ENCODE measurements around the gene COL6A3.
A peak's percentile ranks its signal among the peaks of the same experiment; 100 is the strongest.

The COL6A3 gene

GRCh38 chr2:237413777-237414661, at the start of gene COL6A3:
Gene COL6A3, minus strand, starts transcription at chr2:237414164. Its CDS starts 17,347 bp downstream, at chr2:237396817.
- Histone ChIP-seq H3K9me3 (ENCODE audit: control insufficient read depth, low read length) (no peaks in the 10 kb centered on the region), H3K9ac (ENCODE audit: low read length) (peak within 1 kb of the TSS; percentile 61), H3K4me1 (ENCODE audit: control insufficient read depth, insufficient read depth, low read length) (no peaks in the 10 kb centered on the region), H3K27me3 (ENCODE audit: control insufficient read depth, insufficient read depth, low read length) (peaks cover 29% of the 10 kb centered on the region), H3K4me3 (ENCODE audit: low read length) (peak within 1 kb of the TSS; percentile 22), H3K36me3 (ENCODE audit: control insufficient read depth, insufficient read depth, low read length) (no peaks in the 10 kb centered on the region)

GRCh38 chr2:237459741-237460174, 45.8 kb upstream of the COL6A3 start:
- Histone ChIP-seq H3K9me3 (ENCODE audit: control insufficient read depth, low read length) (no peaks in the 10 kb centered on the region), H3K36me3 (ENCODE audit: control insufficient read depth, insufficient read depth, low read length) (no peaks in the 10 kb centered on the region), H3K4me3 (ENCODE audit: low read length) (no peak overlapping the region), H3K4me1 (ENCODE audit: control insufficient read depth, insufficient read depth, low read length) (no peaks in the 10 kb centered on the region), H3K9ac (ENCODE audit: low read length) (no peak overlapping the region), H3K27me3 (ENCODE audit: control insufficient read depth, insufficient read depth, low read length) (no peaks in the 10 kb centered on the region)

- Histone ChIP-seq H3K4me1 (ENCODE audit: control insufficient read depth, insufficient read depth, low read length) (no peaks in the 10 kb centered on the region), H3K9ac (ENCODE audit: low read length) (no peak overlapping the region), H3K4me3 (ENCODE audit: low read length) (no peak overlapping the region), H3K27me3 (ENCODE audit: control insufficient read depth, insufficient read depth, low read length) (no peaks in the 10 kb centered on the region), H3K36me3 (ENCODE audit: control insufficient read depth, insufficient read depth, low read length) (no peaks in the 10 kb centered on the region), H3K9me3 (ENCODE audit: control insufficient read depth, low read length) (no peaks in the 10 kb centered on the region)
Observed at GRCh38 chr2:237459226-237459625, 45.3 kb upstream of the COL6A3 start.

- Histone ChIP-seq H3K9ac (ENCODE audit: low read length) (no peak overlapping the region), H3K4me3 (ENCODE audit: low read length) (no peak overlapping the region), H3K36me3 (ENCODE audit: control insufficient read depth, insufficient read depth, low read length) (no peaks in the 10 kb centered on the region), H3K9me3 (ENCODE audit: control insufficient read depth, low read length) (no peaks in the 10 kb centered on the region), H3K4me1 (ENCODE audit: control insufficient read depth, insufficient read depth, low read length) (no peaks in the 10 kb centered on the region), H3K27me3 (ENCODE audit: control insufficient read depth, insufficient read depth, low read length) (no peaks in the 10 kb centered on the region)
Observed at GRCh38 chr2:237458519-237458918, 44.6 kb upstream of the COL6A3 start.

GRCh38 chr2:237457388-237457941, 43.5 kb upstream of the COL6A3 start:
- Histone ChIP-seq H3K9ac (ENCODE audit: low read length) (no peak overlapping the region), H3K27me3 (ENCODE audit: control insufficient read depth, insufficient read depth, low read length) (no peaks in the 10 kb centered on the region), H3K4me1 (ENCODE audit: control insufficient read depth, insufficient read depth, low read length) (no peaks in the 10 kb centered on the region), H3K4me3 (ENCODE audit: low read length) (no peak overlapping the region), H3K36me3 (ENCODE audit: control insufficient read depth, insufficient read depth, low read length) (no peaks in the 10 kb centered on the region), H3K9me3 (ENCODE audit: control insufficient read depth, low read length) (no peaks in the 10 kb centered on the region)

- Histone ChIP-seq H3K36me3 (ENCODE audit: control insufficient read depth, insufficient read depth, low read length) (no peaks in the 10 kb centered on the region), H3K9me3 (ENCODE audit: control insufficient read depth, low read length) (no peaks in the 10 kb centered on the region), H3K27me3 (ENCODE audit: control insufficient read depth, insufficient read depth, low read length) (no peaks in the 10 kb centered on the region), H3K4me1 (ENCODE audit: control insufficient read depth, insufficient read depth, low read length) (no peaks in the 10 kb centered on the region), H3K9ac (ENCODE audit: low read length) (no peak overlapping the region), H3K4me3 (ENCODE audit: low read length) (no peak overlapping the region)
Observed at GRCh38 chr2:237456200-237456843, 42.4 kb upstream of the COL6A3 start.

- Histone ChIP-seq H3K4me1 (ENCODE audit: control insufficient read depth, insufficient read depth, low read length) (no peaks in the 10 kb centered on the region), H3K9me3 (ENCODE audit: control insufficient read depth, low read length) (no peaks in the 10 kb centered on the region), H3K27me3 (ENCODE audit: control insufficient read depth, insufficient read depth, low read length) (no peaks in the 10 kb centered on the region), H3K4me3 (ENCODE audit: low read length) (no peak overlapping the region), H3K36me3 (ENCODE audit: control insufficient read depth, insufficient read depth, low read length) (no peaks in the 10 kb centered on the region), H3K9ac (ENCODE audit: low read length) (no peak overlapping the region)
Observed at GRCh38 chr2:237455764-237456163, 41.8 kb upstream of the COL6A3 start.

- no peak overlapping the region for H3K9ac ChIP-seq (ENCODE audit: low read length)
- H3K27me3 ChIP-seq (ENCODE audit: control insufficient read depth, insufficient read depth, low read length) = no peaks in the 10 kb centered on the region
- no peaks in the 10 kb centered on the region for H3K36me3 ChIP-seq (ENCODE audit: control insufficient read depth, insufficient read depth, low read length)
- peaks cover 14% of the 10 kb centered on the region for H3K4me1 ChIP-seq (ENCODE audit: control insufficient read depth, insufficient read depth, low read length)
- no peak overlapping the region for H3K4me3 ChIP-seq (ENCODE audit: low read length)
- H3K9me3 ChIP-seq (ENCODE audit: control insufficient read depth, low read length) = no peaks in the 10 kb centered on the region
Observed at GRCh38 chr2:237453671-237454070, 39.7 kb upstream of the COL6A3 start.

- Histone ChIP-seq H3K4me3 (ENCODE audit: low read length) (no peak overlapping the region), H3K27me3 (ENCODE audit: control insufficient read depth, insufficient read depth, low read length) (no peaks in the 10 kb centered on the region), H3K9ac (ENCODE audit: low read length) (no peak overlapping the region), H3K9me3 (ENCODE audit: control insufficient read depth, low read length) (no peaks in the 10 kb centered on the region), H3K36me3 (ENCODE audit: control insufficient read depth, insufficient read depth, low read length) (no peaks in the 10 kb centered on the region), H3K4me1 (ENCODE audit: control insufficient read depth, insufficient read depth, low read length) (peaks cover 14% of the 10 kb centered on the region)
Observed at GRCh38 chr2:237452861-237453260, 38.9 kb upstream of the COL6A3 start.

- Histone ChIP-seq H3K4me1 (ENCODE audit: control insufficient read depth, insufficient read depth, low read length) (peaks cover 14% of the 10 kb centered on the region), H3K9me3 (ENCODE audit: control insufficient read depth, low read length) (no peaks in the 10 kb centered on the region), H3K9ac (ENCODE audit: low read length) (no peak overlapping the region), H3K27me3 (ENCODE audit: control insufficient read depth, insufficient read depth, low read length) (no peaks in the 10 kb centered on the region), H3K36me3 (ENCODE audit: control insufficient read depth, insufficient read depth, low read length) (no peaks in the 10 kb centered on the region), H3K4me3 (ENCODE audit: low read length) (no peak overlapping the region)
Observed at GRCh38 chr2:237451643-237452469, 37.9 kb upstream of the COL6A3 start.

GRCh38 chr2:237450583-237450982, 36.6 kb upstream of the COL6A3 start:
- H3K9me3 ChIP-seq (ENCODE audit: control insufficient read depth, low read length) = no peaks in the 10 kb centered on the region
- H3K4me3 ChIP-seq (ENCODE audit: low read length) = no peak overlapping the region
- H3K36me3 ChIP-seq (ENCODE audit: control insufficient read depth, insufficient read depth, low read length) = no peaks in the 10 kb centered on the region
- H3K27me3 ChIP-seq (ENCODE audit: control insufficient read depth, insufficient read depth, low read length) = no peaks in the 10 kb centered on the region
- no peak overlapping the region for H3K9ac ChIP-seq (ENCODE audit: low read length)
- peaks cover 14% of the 10 kb centered on the region for H3K4me1 ChIP-seq (ENCODE audit: control insufficient read depth, insufficient read depth, low read length)

Data from mucosa of stomach (tissue), 1 donor.